ENCODE data around the gene THSD4.

Gene THSD4

GRCh38 chr15:71747128-71748083, 632.1 kb downstream of the THSD4 start:
- no peak for DNase-seq

DNA sequence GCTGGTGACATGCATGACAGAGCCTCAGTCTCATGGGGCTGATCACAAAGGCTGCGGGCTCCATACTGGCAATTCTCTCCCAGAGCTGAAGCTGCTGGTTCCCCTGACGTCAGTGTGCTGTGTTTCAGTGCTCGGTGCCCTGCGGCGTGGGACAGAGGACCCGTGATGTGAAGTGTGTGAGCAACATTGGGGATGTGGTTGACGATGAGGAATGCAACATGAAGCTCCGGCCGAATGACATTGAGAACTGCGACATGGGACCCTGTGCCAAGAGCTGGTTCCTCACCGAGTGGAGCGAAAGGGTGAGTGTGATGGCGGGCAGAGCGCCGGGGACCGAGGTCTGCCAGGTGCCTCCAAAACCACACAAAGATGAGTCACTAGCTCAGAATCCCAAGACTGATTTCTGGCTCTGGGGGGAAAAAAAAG, 633.0 kb downstream of the THSD4 start:
- DNase-seq, result no peak

DNA sequence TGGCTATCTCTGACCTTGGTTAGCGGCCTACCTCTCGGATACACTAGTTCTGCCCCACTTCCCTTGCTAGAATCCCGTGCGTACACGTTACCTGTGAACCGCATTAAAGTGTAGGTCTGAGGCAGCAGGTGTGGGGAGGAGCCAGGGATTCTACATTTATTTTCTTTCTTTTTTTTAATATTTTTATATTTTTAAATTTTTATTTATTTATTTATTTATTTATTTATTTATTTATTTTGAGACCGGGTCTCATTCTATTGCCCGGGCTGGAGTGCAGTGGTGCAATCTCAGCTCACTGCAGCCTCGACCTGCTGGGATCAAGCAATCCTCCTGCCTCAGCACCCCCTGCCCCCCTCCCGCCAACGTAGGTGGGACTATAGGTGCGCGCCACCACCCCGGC, 634.2 kb downstream of the THSD4 start:
- DNase-seq, result no peak

GRCh38 chr15:71752128-71752527, 636.9 kb downstream of the THSD4 start:
- DNase-seq, result no peak

DNA sequence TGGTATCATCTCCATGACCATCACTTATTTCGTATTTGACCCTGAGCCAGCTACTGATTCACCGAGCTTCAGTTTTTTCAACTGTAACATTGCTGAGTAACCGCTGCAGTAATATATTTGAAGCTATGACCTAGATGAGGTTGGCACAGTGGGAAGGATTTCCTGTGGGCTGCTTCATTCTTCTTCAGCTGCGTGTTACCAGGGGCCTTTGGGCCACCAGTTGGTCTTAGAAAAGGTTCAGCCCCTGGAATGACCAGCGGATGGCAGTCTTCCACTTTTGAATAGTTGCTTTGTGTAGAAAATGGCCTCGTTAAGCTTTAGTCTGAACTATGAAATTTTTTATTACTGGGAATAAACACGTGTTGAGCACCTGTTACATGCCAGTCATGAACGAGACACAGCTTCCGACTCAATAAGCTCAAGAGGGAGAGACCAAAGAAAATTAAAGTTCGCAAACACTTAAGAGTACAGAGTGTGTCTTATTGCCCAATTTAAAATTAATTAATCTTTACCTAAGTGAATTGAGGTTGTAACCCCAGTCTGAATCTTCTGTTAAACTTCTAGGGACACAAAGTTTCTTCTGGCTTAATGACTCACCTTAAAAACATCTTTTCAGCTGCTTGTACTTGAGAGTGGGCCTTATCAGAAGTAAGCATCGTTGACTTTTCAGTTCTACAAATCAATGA, 637.5 kb downstream of the THSD4 start:
- DNase-seq, result no peak

DNA sequence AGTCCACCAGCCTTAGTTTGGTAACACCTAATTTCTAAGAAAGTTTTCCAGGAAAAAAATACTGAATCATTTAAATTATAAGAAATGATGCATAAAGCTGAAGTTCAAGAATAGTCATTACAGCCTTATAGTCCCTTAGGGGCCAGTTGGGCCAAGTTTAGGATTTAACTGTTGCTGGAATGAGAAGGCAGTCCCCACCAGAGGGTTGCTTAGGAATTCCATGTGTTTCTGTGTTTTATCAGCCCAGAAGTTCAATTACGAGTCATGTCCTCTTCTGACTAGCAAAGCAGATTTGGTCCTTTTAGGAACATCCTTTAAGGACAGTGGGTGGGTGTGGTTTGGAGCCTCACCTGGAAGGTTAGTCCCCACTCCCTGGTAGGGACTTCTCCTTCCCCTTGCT, 638.1 kb downstream of the THSD4 start:
- DNase-seq, result no peak

- no peak for DNase-seq
Observed at GRCh38 chr15:71754660-71755059, 639.4 kb downstream of the THSD4 start.

GRCh38 chr15:71755092-71755970, 640.1 kb downstream of the THSD4 start:
- no peak for DNase-seq

DNA sequence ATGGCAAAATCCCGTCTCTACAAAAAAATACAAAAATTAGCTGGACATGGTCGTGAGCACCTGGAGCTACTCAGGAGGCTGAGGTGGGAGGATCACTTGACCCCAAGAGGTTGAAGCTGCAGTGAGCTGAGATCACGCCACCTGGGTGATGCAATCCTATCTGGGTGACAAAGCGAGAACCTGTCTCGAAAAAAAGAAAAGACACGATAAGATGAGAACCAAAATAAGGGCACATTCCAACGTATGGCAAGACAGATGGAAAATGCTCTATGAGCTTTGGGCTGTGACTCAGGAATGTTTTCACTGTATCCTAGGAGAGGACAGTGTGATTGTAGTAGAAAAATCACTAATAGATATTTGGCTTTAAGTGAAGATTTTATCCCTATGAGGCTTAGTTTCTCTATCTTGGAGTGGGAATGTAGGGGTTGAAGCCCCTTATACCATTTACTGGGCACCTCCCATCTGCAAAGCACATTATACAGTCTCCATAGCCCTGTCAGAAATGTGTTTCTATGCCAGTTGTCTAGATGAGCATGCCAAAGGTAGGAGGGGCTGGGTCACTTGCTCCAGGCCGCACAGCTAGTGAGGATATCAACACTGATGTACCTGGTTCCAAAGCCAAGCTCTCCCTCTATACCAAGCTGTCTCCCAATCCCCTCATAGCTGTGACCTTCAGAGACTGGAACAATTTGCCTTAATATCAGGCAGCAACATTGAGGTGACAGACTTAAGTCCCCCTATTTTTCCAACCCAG, 641.5 kb downstream of the THSD4 start:
- no peak for DNase-seq

DNA sequence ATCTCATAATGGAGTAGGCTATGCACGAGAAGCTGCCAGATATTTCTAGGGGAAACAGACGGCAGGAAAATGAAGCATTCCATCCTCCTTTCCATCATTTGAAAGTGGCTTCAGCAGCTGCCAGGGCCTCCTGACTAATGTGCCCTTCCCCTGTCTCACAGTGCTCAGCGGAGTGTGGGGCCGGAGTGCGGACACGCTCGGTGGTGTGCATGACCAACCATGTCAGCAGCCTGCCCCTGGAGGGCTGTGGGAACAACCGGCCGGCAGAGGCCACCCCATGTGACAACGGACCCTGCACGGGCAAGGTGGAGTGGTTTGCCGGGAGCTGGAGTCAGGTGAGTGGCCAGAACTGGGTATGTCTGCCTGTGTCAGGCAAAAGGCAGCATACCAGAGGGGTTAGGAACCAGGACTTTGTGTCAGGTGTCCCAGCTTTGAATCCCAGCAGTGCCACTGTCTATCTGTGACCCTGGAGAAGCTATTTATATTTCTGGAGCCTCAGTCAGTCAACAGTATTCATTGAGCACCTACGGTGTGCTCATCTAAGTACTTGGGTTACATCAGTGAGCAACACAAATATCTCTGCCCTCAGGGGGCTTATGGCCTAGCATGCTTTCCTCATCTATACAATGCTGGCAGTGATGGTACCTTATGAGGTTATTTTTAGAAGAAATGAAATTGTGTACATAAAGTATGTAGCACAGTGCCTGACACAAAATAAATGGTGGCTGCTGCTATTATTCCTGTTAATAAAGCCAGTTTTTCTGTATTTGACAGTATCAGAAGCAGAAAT, 642.7 kb downstream of the THSD4 start:
- DNase-seq, result no peak

GRCh38 chr15:71758711-71759110, 643.4 kb downstream of the THSD4 start:
- DNase-seq, result no peak

DNA sequence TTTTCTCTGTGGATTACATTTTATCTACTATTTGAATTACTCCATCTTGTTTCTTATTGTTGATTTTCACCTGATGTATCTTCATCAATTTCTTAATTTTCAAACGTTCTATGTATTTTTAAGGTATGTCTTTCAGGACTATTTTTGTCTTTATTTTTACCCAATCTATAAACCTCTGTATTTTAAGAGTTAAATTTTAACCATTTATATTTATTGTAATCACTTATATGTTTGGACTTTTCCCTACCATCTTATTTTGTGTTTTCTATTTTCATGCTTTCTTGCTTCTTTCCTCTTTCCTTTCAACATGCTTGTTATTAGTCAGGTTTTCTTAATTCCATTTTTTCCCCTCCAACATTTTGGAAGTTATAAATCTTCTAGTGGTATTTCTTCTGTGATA, 645.6 kb downstream of the THSD4 start:
- DNase-seq, result no peak

- DNase-seq, result no peak
Observed at GRCh38 chr15:71761649-71762048, 646.4 kb downstream of the THSD4 start.

DNA sequence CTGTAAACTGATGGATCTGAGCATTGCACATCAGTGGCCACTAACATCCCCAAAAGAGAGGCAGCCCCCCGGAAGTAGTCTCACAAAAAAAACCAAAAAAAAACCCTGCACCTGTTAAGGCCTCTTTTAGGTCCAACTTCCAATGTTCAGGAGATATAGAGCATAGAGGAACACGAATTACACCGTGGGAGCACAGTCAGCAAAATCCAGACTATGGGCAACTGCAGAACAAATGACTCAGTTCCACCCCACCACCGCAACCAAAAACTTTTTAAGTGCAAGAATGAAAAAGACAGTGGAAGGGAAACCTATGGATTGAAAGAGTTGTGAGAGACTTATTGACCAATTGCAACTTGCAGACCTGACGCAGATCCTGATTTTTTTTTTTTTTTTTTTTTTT, 652.9 kb downstream of the THSD4 start:
- DNase-seq, result no peak

DNA sequence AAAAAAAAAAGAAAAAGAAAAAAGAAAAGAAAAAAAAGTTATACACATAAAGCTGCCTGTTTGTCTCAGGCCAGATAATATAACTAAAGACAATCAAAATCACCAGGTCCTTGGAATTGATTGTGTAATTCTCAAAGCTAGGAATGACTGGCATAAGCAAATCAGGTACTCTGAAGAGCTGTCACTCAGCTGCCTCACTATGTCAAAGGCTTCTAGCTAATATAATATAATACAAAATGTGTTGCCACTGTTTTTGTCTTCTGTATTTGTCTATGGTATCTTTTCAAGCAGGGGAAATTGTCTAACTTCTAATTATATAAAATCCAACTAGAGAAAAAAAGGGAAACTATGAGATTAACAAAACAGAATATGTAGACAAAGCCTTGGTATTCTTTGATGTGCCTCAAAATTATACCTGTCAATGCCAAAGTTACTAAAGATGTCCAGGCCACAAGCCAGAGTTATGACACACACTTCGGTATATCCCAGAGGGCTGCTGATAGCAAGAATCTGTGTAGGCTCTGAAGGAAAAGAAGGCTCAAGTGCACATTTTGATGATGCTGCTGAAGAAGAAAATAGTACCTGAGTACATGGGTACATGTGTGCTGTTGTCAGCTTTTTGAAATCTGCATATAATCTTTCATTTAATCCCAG, 658.1 kb downstream of the THSD4 start:
- no peak for DNase-seq

- no peak for DNase-seq
Observed at GRCh38 chr15:71775856-71776255, 660.6 kb downstream of the THSD4 start.

- no peak for DNase-seq
Observed at GRCh38 chr15:71776304-71776703, 661.0 kb downstream of the THSD4 start.

- no peak for DNase-seq
Observed at GRCh38 chr15:71777216-71777943, 662.1 kb downstream of the THSD4 start.

GRCh38 chr15:71779073-71779797, 664.0 kb downstream of the THSD4 start:
- DNase-seq, result no peak

Measured in NCI-H2171 (cell line).